Spleen (tissue), 11 donors: ENCODE data around the gene WDR7. TPM values are rescaled to one million over a fixed set of nuclear protein-coding genes. Genes with fewer than 3 reads are reported as not detected.

Experiments
- DNase-seq: peaks from one replicate; pipeline ENCODE4 v3.0.0-alpha.2; 2020
- H3K27ac ChIP-seq, 8 donors: fragments of 200-600 bp; sonication (generic) in 7 of 8; 1 replicate in 4 of 8; 2 replicates in 4 of 8; pipeline versions ENCODE4 v1.5.0 to v1.8.0; 2016 to 2021; ENCODE audit warnings: inconsistent platforms in 4 of 8, mild to moderate bottlenecking in 4 of 8, moderate library complexity in 1 of 8
- H3K27me3 ChIP-seq, 7 donors: fragments of 200-600 bp; sonication (generic) in 6 of 7; replicated peaks in 1 of 7; 1 replicate in 4 of 7; 2 replicates in 3 of 7; pipeline versions ENCODE4 v1.5.0 to v1.8.0; 2016 to 2021; ENCODE audit warnings: inconsistent platforms in 3 of 7, mild to moderate bottlenecking in 1 of 7
- H3K36me3 ChIP-seq, 6 donors: fragments of 200-600 bp; sonication (generic) in 5 of 6; 1 replicate in 4 of 6; 2 replicates in 2 of 6; pipeline versions ENCODE4 v1.5.0 to v1.8.0; 2016 to 2021; ENCODE audit warnings: inconsistent platforms in 2 of 6
- H3K4me1 ChIP-seq, 6 donors: fragments of 200-600 bp; sonication (generic) in 5 of 6; 1 replicate in 3 of 6; 2 replicates in 3 of 6; pipeline versions ENCODE4 v1.5.0 to v1.8.0; 2016 to 2021; ENCODE audit warnings: inconsistent platforms in 3 of 6
- H3K4me3 ChIP-seq, 8 donors: fragments of 200-600 bp; sonication (generic) in 7 of 8; 1 replicate in 4 of 8; 2 replicates in 4 of 8; pipeline versions ENCODE4 v1.5.0 to v1.8.0; 2016 to 2021; ENCODE audit warnings: inconsistent platforms in 4 of 8, mild to moderate bottlenecking in 4 of 8, moderate library complexity in 2 of 8
- H3K9me3 ChIP-seq, 8 donors: fragments of 200-600 bp; sonication (generic) in 7 of 8; 1 replicate in 4 of 8; 2 replicates in 4 of 8; pipeline versions ENCODE4 v1.5.0 to v1.8.0; 2016 to 2021; ENCODE audit warnings: inconsistent platforms in 4 of 8
- POLR2A ChIP-seq, 3 donors: fragments of 450-650 bp; IDR thresholded peaks; one replicate each; pipeline ENCODE4 v1.5.1; 2017; ENCODE audit warnings: antibody characterized with exemption in 3 of 3, mild to moderate bottlenecking in 1 of 3
- POLR2AphosphoS5 ChIP-seq, 3 donors: sonication (generic); formaldehyde crosslinking; IDR thresholded peaks; one replicate each; pipeline ENCODE4 v1.5.1; 2017; ENCODE audit warnings: antibody characterized with exemption in 3 of 3
- WGBS, 5 donors: extraction: QIAGEN DNeasy Blood & Tissue Kit in 3 of 5; methylation state at CpG; one replicate each; pipeline versions ENCODE4 v1.1.5 to v1.1.7; 2013 to 2018; 5-methylcytosine and 5-hydroxymethylcytosine counted together
- intact Hi-C: fragments of 100-400 bp; cut with DNase I; formaldehyde crosslinking; loops from one replicate; pipeline ENCODE4 v1.15.0; 2023; ENCODE audit warnings: low total_unique reads
- polyA plus RNA-seq, 3 donors: library from polyadenylated mRNA; stranded (reverse); fragments of 200-250 nt; gene quantifications; one replicate each; pipeline ENCODE4 v1.2.1, GENCODE V29; 2013
- total RNA-seq, 7 donors: library from RNA; depleted of rRNA in 3 of 7; stranded (reverse); fragments of >200 nt in 3 of 7; fragmentation: NEBNext Ultra II Directional in 4 of 7; extraction: Animal tissue kit (Norgen Biotek cat#: 25700) in 4 of 7; gene quantifications; one replicate each; pipeline versions ENCODE4 v1.1.0 to v1.2.1, GENCODE V29; 2016 to 2021
- TF ChIP-seq, protein P1 (sequence below), 11 experiments: fragments of 200-600 bp in 7 of 11; fragments of 450-650 bp in 4 of 11; sonication (generic) in 4 of 11; IDR thresholded peaks in 8 of 11; conservative IDR thresholded peaks in 3 of 11; 1 replicate in 7 of 11; 2 replicates in 4 of 11; pipeline versions ENCODE4 v1.4.0 to v1.8.0; 2016 to 2021; ENCODE audit warnings: antibody characterized with exemption in 11 of 11, inconsistent platforms in 4 of 11, mild to moderate bottlenecking in 1 of 11
- donor health status: healthy with polysubstance abuse.
- donor health status: DM: no; HTN: no; CAD: no; lungs with moderate emphysema.
- donor health status: DM: no; HTN: no; CAD: no.
- donor health status: Bipolar disorder and iron deficiency.
- donor health status: healthy.
- donor health status: DM: no; HTN: no; CAD: no.
- donor health status: DM: yes; HTN: yes; CAD: no.

WDR7 gene
- total and polyA plus RNA-seq, 10 donors, result 2.8 to 55.9 (median 42.8) TPM

DNA sequence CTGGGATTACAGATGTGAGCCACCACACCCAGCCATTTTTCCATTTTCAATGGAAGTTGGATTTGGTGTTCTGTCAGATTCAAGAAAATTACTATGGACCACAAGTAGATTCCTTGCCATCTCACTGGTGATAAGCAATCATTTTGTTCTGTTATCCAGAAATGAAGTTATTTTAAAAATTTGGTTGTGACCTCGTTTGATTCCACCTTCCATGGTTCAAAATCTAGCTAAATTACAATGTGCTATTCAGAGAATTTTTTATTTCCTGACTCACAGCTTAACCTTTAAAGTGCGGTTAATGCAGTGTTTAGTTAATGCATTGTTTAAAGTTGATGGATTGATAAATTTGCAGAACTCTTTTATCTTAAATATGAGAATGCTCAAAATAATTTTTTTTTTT, 252.5 kb downstream of the WDR7 start:
- no peak overlapping the region for H3K4me3 ChIP-seq

DNA sequence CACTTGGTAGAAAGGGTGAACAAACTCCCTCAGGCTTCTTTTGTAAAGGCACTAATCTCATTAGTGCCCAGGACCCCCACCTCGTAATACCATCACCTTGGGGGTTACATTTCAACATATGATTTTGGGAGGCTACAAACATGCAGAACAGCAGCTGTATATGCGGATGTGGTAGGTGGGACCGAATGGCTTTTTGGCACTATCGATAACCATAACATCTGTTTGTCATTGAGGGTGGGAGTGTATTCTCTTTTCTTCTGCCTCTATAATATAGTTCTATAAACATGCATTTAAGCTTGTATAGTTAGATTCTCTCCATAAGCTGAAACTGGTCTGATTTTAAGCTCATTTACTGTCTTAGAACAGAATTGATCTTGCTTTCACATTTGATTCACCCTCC, 256.6 kb downstream of the WDR7 start:
- intact Hi-C loops, result no loop called here
- no peak for TF ChIP-seq POLR2A (IDR thresholded peaks at IDR 0.05)
- TF ChIP-seq, protein P1, sequence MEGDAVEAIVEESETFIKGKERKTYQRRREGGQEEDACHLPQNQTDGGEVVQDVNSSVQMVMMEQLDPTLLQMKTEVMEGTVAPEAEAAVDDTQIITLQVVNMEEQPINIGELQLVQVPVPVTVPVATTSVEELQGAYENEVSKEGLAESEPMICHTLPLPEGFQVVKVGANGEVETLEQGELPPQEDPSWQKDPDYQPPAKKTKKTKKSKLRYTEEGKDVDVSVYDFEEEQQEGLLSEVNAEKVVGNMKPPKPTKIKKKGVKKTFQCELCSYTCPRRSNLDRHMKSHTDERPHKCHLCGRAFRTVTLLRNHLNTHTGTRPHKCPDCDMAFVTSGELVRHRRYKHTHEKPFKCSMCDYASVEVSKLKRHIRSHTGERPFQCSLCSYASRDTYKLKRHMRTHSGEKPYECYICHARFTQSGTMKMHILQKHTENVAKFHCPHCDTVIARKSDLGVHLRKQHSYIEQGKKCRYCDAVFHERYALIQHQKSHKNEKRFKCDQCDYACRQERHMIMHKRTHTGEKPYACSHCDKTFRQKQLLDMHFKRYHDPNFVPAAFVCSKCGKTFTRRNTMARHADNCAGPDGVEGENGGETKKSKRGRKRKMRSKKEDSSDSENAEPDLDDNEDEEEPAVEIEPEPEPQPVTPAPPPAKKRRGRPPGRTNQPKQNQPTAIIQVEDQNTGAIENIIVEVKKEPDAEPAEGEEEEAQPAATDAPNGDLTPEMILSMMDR (IDR thresholded peaks at IDR 0.05 in 8 of 11, conservative IDR thresholded peaks at IDR 0.05 in 3 of 11), result no peak
- TF ChIP-seq POLR2AphosphoS5 (IDR thresholded peaks at IDR 0.05), result no peak
- no peaks in the 10 kb centered on the region for H3K27me3 ChIP-seq

More for the DNA sequence above, 252.5 kb downstream of the WDR7 start:
- H3K36me3 ChIP-seq, result no peaks in the 10 kb centered on the region
- TF ChIP-seq POLR2AphosphoS5 (IDR thresholded peaks at IDR 0.05) (no peak), POLR2A (IDR thresholded peaks at IDR 0.05) (no peak)
- TF ChIP-seq, protein P1 (IDR thresholded peaks at IDR 0.05 in 8 of 11, conservative IDR thresholded peaks at IDR 0.05 in 3 of 11), result no peak
- intact Hi-C loops, result no loop called here
- no peaks in the 10 kb centered on the region for H3K4me1 ChIP-seq
- H3K27me3 ChIP-seq, result no peaks in the 10 kb centered on the region
- no peaks in the 10 kb centered on the region for H3K9me3 ChIP-seq
- no peak for DNase-seq
- H3K27ac ChIP-seq, result no peak overlapping the region
- WGBS, 5 donors, result 76 to 90% (median 87%) methylated on average over 2 of the region's 2 CpGs

DNA sequence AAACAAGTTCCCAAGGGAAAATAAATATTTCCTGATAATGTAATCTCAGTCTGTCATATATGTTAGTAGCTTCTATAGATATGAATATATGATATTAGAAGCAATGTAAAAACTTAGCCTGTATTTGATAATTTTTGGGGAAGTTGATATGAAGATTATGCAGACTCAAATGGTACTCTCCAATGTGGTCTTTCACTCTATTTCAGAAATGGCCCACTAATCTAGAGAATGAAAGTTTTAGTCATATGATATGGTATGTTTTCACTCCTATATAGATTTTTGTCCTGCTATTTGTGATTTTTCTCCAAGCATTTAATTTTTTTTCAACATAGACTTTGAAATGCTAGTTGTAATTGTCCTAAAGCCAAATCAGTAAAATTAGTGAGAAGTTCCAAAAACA, 259.1 kb downstream of the WDR7 start:
- DNase-seq, result no peak
- intact Hi-C loops, result no loop called here

More for the DNA sequence above, 256.6 kb downstream of the WDR7 start:
- H3K27ac ChIP-seq, result no peak overlapping the region
- no peak overlapping the region for H3K4me3 ChIP-seq
- no peaks in the 10 kb centered on the region for H3K9me3 ChIP-seq
- WGBS, 5 donors, result 94 to 100% (median 97%) methylated on average over 4 of the region's 4 CpGs
- no peaks in the 10 kb centered on the region for H3K4me1 ChIP-seq
- DNase-seq, result no peak
- H3K36me3 ChIP-seq, result peaks cover 0 to 10% (median 0%) of the 10 kb centered on the region in 6 donors

DNA sequence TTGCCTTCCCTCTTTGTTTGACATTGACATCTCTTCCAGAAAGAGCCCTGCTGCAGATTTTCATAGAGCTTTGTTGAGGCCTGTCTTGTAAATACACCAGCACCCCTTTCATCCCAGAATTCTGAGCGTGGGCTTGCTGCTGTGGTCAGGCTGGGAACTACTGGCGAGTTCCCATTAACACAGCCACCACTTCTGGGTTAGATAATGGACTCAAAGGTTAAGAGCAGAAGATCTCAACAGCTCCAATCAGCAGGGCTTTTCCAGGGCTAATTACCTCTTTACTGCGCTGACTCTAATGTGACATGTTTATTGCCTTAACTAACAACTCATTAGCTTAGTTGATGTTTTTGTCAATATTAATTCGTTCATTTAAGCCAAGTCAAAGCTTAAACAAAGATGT, 259.8 kb downstream of the WDR7 start:
- H3K27me3 ChIP-seq, result no peaks in the 10 kb centered on the region

More for the DNA sequence above, 259.1 kb downstream of the WDR7 start:
- H3K4me1 ChIP-seq, result no peaks in the 10 kb centered on the region
- no peaks in the 10 kb centered on the region for H3K27me3 ChIP-seq
- H3K36me3 ChIP-seq, result peaks cover 0 to 14% (median 0%) of the 10 kb centered on the region in 6 donors
- TF ChIP-seq, protein P1 (IDR thresholded peaks at IDR 0.05 in 8 of 11, conservative IDR thresholded peaks at IDR 0.05 in 3 of 11), result no peak
- TF ChIP-seq POLR2A (IDR thresholded peaks at IDR 0.05) (no peak), POLR2AphosphoS5 (IDR thresholded peaks at IDR 0.05) (no peak)
- no peak overlapping the region for H3K27ac ChIP-seq
- H3K9me3 ChIP-seq, result no peaks in the 10 kb centered on the region
- H3K4me3 ChIP-seq, result no peak overlapping the region

More for the DNA sequence above, 259.8 kb downstream of the WDR7 start:
- no peaks in the 10 kb centered on the region for H3K4me1 ChIP-seq
- peaks cover 0 to 14% (median 0%) of the 10 kb centered on the region in 6 donors for H3K36me3 ChIP-seq
- peaks cover 0 to 3% (median 0%) of the 10 kb centered on the region in 8 donors for H3K9me3 ChIP-seq
- no peak overlapping the region for H3K27ac ChIP-seq
- DNase-seq, result no peak
- TF ChIP-seq POLR2A (IDR thresholded peaks at IDR 0.05) (no peak), POLR2AphosphoS5 (IDR thresholded peaks at IDR 0.05) (no peak)
- TF ChIP-seq, protein P1 (IDR thresholded peaks at IDR 0.05 in 8 of 11, conservative IDR thresholded peaks at IDR 0.05 in 3 of 11), result no peak
- 76 to 91% (median 80%) methylated on average over 4 of the region's 4 CpGs for WGBS, 5 donors
- intact Hi-C loops, result no loop called here
- H3K4me3 ChIP-seq, result no peak overlapping the region
